GM18867 (cell line): ENCODE measurements around the gene ERCC3.
"Not testable (repeated sequence)": the region's sequence is repeated elsewhere in the genome, so short reads cannot be mapped to it uniquely, and the experiment has no call there.

Source experiments
- ATAC-seq: cut with Tn5 transposase; IDR thresholded peaks from one replicate; pipeline ENCODE4 v1.9.1; 2021; ENCODE audit warnings: mild to moderate bottlenecking, moderate library complexity; ENCODE audit not compliant: unreplicated experiment

ERCC3 gene

DNA sequence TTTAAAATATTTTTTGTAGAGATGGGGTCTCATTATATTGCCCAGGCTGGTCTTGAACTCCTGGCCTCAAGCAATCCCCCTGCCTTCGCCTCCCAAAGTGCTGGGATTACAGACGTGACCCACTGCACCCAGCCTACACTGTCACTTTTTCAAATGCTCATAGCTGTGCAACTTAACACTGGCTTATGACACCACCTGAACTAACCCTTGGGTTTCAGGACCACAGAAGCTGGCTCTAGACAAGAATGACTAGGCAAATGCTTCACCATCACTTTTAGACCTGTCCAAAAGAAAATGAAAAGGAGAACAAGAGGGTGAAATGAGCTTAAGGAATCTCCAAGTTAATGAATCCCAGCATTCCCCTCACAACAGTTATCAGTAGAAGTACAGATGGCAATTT is 13.3 kb downstream of the ERCC3 start:
- ATAC-seq: no peak

DNA sequence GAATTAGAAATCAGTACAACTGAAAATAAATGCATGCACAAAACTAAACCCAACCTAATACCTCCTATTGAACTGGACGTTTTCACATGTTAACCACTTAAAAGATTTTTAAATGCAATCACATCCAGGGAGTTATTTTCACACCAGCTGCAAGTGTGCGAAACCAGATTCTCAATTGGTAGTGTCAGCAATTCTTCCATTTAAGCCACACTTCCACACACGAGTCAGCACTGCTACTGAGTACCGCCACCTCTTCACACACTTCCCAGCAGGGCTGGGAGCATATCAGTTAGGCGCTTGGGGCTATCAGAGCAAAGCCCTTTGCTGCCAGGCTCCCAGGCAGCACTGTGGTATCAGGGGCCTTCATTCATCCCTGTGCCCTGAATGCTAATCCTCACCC is 14.2 kb downstream of the ERCC3 start:
- ATAC-seq: no peak

DNA sequence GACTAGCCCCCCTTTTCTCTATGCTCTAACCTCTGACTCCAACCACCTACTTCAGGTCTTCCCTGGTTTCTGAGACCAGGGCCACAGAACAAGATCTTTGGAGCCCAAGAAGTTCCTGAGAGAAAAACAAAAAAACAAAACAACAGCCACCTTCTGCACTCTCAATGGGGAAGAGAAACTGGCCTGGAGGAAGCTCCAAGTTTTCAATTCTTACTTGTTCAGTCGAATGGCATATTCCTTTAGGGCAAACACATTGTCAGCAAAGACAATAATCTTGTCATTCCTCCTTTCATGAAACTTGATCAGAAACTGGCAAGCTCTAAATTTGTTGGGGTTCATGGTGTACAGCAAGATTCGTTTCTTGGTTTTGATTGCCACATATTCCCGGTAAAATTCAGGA is 15.0 kb downstream of the ERCC3 start:
- ATAC-seq: no peak

DNA sequence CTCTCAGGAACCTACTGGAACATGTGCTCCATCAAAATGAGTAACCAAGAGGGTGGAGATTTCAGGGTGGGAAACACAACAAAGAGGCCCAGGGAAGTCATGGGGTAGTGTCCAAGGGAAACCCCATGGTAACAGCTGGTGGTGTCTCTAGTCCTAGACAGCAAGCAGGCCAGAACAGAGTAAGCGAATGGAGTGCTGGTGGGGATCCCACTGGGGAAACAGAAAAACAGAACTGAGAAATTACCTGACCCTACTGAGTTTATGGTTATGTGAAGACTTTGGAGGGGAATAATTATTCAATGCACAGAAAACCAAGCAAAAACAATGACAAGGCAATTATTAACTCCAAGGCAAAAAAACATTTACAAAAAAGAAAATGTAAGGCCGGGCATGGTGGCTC is 16.9 kb downstream of the ERCC3 start:
- no peak for ATAC-seq

DNA sequence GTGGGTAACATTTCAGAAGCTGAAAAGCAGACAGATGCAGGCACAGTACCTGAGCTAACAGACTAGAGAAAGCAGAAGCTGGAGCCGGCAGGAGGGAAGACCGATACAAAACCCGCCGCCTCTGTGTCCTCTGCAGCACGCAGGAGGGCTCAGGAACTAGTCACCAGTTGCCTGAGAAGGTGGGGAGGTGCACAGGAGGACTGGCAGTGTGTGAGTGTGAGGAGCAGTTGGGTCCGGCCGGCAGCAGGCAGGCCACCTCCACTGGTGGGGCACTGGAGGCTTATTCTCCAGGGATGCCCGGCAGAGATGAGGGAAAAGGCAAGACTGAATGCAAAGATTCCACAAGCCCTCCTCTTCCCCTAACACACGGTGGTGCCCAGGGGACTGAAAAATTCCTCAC is 18.2 kb downstream of the ERCC3 start:
- no peak for ATAC-seq

DNA sequence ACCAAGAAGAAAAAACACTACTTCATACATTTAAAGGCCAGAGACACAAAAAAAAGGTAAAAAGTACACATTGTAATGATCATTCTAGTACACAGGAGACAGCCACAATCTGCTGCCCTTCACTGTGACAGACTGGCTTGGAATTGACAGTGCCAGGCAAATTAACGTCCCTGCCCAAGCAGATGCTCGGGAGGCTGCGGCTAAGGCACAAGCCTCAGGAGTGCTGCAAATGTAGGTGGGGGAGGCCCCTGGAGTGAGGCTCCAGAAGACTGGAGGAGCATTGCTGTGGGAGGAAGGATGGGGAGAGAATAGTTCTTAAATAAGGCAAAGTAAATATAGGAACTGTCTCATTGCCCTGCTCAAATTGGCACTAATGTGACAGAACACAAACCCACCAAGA is 18.6 kb downstream of the ERCC3 start:
- ATAC-seq: no peak

DNA sequence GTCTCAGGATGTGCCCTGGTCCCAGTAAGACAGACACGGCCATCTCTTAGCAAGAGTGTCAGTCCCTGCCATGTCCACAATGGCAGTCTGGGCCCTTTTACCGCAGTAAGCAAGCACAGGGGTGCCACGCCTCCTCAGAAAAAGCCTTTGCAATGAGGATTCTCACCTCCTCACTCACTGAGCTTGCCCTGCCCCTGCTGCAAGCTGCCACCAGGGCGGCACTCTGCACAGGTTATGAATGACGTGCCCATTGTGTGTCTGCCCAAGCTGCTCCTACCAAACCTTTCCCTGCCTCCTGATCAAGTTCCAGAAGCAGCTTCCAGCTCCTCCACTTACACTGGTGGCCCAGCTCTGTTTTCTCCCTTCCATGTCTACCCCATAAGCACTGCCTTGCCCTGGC is 23.3 kb downstream of the ERCC3 start:
- no peak for ATAC-seq

DNA sequence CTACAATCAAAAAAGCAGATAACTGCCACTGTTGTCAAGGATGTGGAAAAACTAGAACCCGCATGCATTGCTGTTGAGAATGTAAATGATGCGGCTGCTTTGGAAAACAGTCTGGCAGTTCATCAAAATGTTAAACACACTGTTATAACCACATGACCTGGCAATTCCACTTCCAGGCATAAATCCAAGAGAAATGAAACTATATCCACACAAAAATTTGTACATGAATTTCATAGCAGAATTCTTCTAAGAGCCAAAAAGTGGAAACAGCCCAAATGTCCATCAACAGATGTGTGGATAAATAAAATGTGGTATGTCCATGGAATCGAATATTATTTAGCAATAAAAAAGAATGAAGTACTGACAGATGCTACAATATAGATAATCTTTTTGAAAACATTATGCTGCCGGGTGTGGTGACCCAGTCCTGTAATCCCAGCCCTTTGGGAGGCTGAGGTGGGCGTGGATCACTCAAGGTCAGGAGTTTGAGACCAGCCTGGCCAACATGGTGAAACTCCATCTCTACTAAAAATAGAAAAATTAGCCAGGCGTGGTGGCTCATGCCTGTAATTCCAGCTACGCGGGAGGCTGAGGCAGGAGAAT is 32.0 kb downstream of the ERCC3 start:
- ATAC-seq: no peak

DNA sequence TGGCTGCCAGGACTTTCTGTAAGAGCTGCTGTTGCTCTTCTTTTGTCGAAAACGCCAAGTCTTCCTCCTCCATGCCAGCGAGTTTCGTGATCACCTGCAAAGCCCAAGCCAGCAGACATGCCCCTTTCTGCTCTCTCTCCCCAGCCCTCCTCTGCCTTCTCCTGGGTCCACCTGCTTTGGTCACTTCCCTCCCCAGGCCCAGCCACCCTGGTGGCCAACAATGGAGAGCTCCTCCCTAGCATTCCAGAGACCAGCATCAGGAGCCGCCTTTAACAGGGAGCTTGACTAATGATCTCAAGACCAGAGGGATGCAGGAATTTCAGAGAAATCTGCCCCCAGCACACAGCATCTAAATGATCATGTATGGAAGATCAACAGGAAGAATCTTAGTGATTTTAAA is 34.6 kb downstream of the ERCC3 start:
- ATAC-seq: no peak

DNA sequence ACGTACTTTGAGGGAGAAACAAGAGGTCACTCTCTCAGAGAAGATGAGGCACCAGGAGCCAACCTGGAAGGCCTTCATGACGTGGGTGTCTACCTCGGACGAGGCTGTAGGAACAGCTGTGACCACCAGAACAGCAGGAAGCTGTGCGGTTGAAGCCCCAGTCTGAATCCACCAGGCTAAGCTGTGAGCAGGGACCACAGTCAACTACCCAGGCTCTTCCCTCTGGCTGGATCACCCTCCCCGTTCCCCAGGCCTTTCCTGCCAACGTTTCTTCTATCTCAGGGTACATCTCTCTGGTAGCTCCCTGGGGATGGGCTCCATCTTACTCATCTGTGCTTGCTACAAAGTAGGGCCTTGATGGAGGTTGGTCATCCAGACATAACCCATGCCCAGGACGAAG is 37.1 kb downstream of the ERCC3 start:
- no peak for ATAC-seq

DNA sequence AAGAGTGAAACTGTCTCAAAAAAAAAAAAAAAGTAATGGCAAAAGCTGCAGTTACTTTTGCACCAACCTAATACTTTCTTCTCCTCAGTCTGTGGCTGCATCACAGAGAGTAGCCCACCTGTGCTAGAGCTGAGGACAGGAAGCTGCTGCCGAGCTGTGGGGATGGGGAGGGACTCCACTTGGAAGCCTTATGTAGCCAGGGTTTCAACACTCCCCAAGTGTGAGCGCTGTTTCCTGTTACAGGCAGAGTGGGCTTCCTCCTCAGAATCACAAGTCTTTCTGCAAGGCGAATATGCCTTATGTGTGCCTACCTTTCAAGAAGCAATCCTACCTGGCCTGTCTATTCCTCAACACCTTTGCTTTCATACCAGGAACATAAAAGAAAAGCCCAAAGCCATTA is 37.6 kb downstream of the ERCC3 start:
- ATAC-seq: no peak

DNA sequence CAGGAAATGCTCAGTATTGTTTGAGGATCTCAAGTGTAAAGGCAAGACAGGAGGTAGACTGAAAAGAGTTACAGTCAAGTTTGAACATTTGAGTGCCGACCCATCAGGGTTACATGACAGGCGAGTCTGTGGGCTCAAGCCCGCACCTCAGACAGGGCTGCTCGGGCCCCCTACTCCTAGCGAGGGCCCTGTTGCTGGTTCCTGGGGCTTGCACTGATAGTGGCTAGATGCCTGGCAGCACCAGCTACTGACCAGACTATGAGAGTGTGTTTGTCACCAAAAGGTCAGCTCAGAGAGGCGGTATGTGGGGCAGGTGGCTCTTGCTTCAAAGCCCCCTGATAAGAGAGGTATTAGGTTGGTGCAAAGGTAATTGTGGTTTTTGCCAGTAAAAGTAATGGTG is 38.2 kb downstream of the ERCC3 start:
- ATAC-seq: no peak

DNA sequence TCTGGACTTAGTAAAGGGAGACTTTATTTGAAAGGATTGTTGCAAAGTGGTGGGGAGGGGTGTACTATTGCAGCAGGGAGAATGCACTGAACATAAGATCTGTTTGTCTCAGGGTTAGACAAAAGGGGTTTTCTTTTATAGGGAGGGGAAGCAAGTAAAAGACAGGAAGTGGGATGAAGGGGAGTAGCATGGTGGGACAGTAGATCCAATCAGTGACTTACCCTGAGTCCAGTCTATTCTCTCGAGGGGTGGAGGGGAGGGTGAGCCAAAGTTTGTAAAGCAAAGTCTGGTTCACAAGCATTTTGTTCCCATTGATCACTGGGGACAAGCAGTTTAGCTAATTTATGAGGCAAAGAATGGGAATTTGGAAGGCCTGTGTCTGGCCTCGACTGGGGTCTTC is 38.8 kb downstream of the ERCC3 start:
- no peak for ATAC-seq

DNA sequence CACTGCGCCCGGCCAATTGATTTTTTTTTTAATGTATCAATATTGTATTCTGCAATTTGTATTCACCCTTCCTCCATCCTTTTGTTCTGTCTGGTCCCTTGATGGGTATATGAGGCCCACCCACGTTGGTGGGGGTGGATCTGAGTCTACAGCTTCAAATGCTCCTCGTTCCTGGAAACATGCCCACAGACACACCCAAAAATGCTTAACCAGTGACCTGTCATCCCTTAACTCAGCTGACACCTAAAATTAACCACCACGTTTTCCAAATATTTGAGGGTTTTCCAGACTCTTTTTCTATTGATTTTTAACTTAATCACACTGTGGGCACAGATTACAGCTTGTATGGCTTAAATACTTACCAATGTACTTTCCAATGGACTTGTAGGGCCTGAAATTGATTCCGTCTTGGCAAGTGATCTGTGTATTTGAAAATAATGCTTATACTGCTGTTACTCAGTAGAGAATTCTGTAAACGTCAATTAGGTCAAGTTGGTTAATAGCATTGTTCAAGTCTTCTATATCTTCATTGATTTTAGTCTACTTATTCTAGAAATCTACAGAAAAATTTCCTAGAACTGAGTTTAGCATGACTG is 39.5 kb downstream of the ERCC3 start:
- no peak for ATAC-seq

DNA sequence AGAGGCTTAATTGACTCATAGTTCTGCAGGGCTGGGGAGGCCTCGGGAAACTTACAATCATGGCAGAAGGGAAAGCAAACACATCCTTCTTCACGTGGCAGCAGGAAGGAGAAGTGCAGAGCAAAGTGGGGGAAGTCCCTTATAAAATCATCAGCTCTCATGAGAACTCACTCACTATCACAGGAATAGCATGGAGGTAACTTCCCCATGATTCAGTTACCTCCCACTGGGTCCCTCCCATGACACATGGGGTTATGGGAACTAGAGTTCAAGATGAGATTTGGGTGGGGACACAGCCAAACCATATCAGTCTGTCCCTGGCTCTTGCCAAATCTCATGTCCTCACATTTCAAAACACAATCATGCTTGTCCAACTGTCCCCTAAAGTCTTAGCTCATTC is 52.8 kb downstream of the ERCC3 start:
- ATAC-seq: not testable (repeated sequence)

DNA sequence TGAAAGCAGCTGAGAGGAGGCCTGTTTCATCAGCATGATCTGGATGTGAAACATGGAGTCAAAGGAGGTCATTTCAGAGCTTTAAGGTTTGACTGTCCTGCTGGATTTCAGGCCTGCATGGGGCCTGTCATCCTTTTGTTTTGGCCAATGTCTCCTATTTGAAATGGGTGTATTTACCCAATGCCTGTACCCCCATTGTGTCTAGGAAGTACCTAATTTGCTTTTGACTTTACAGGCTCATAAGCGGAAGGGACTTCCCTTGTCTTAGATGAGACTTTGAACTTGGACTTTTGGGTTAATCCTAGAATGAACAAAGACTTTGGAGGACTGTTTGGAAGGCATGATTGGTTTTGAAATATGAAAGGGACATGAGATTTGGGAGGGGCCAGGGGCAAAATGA is 54.5 kb downstream of the ERCC3 start:
- no peak for ATAC-seq

DNA sequence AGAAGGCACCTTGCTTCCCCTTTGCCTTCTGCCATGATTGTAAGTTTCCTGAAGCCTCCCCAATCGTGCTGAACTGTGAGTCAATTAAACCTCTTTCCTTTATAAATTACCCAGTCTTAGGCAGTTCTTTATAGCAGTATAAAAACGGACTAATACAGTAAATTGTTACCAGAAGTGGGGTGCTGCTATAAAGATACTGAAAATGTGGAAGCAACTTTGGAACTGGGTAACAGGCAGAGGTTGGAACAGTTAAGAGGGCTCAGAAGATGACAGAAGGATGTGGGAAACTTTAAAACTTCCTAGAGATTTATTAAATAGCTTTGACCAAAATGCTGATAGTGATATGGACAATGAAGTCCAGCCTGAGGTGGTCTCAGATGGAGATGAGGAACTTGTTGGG is 56.2 kb downstream of the ERCC3 start:
- not testable (repeated sequence) for ATAC-seq

DNA sequence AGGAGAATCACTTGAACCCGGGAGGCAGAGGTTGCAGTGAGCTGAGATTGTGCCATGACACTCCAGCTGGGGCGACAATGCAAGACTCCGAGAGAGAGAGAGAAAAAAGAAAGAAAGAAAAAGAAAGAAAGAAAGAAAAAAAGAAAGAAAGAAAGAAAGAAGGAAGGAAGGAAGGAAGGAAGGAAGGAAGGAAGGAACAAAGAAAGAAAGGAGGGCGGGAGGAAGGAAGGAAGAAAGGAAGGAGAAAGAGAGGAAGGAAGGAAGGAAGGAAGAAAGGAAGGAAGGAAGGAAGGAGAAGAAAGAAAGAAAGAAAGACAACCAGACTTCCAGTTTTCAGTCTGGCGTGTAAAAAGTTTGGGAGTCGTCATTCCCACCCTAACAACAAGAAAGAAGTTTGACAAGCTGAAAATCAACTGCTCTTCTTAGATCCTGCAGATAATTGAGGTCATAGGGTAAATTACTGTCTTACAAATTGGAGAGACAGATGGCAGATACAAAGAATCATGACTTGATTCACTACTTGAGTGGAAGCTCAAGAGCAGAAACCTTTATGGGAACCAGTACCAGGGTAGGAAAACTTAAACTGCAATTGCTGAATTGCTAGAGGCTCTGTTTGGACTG is 58.8 kb downstream of the ERCC3 start:
- ATAC-seq: no peak

DNA sequence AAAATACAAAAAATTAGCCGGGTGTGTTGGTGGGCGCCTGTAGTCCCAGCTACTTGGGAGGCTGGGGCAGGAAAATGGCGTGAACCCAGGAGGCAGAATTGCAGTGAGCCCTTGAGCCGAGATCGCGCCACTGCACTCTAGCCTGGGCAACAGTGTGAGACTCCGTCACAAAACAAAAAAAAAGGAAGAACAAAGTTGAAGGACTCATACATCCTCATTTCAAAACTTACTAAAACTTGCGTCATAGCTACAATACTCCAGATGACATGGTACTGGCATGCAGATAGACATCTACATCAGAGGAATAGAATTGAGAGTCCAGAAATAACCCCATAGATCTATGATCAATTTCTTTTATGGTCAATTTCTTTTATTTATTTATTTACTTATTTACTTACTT is 60.2 kb downstream of the ERCC3 start:
- no peak for ATAC-seq

DNA sequence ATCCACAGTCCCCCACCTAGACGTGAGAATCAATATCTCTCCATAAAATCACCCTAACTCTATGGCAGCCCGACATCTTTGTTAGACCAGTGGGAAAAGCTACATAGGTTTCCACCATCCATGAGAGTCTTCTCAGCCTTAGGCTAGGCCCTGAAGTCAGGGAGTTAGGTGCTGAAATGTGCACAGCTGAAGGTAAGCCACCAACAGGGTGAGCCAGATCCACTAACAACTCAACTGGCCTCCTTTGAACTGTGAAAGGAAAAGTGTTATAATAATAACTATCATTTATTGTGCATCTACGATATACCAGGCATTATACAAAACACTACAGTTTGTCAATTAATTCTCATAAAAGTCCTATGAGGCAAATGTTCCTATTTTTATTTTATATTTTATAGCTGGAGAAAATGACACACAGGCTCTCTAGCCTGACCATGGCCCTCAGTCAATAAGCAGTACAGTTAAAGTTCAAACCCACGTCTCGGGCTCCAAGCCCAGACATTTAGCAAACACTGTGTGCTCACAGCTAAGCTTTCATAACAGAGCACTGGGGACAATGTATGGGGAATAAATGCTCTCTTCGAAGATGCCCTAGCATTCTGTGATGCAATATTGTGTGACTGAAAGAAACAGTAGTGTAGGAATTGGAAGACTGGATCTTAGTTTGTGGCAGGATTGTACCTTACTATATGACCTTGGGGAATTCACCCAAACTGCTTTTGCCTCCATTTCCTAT is 62.6 kb downstream of the ERCC3 start:
- no peak for ATAC-seq

DNA sequence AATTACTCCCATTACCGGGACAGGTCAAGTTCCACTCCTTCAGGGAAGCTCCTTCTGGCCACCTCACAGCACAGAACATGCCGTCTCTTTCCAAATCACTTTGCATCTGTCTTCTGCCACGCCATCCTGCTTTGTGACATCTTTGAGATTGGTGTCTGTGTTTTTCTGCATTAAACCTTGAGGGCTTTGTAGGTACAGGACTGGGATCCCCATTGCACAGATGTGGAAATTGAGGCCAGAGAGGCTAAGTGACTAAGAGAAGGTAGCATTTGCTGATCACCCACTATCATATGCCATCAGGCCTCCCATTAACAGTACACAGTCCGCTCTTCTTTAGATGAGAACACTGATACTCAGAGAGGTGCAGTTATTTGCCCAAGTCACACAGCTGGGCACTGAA is 64.4 kb downstream of the ERCC3 start:
- no peak for ATAC-seq

DNA sequence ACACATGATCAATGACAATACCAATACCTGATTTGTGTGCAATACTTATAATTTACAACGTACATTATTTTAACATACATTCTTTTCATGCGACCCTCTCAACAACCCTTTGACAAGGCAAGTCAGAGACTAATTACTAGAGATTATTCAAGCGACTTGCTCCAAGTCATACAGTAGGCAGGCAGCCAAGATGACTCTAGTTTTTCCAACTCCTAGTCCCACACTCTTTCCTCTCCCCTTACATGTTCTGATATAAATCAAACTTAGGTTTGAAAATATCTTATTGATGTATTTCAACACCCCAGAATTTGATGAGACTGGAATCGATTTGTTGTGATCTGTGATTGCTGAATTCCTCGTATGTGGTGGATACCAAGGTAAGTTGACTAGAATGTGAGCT is 65.8 kb downstream of the ERCC3 start:
- no peak for ATAC-seq
